Kidney epithelial cell (primary cell): ENCODE measurements around the gene CFAP107. TPM values are rescaled to one million over a fixed set of nuclear protein-coding genes. Genes with fewer than 3 reads are reported as not detected.
"Not testable (repeated sequence)": the region's sequence is repeated elsewhere in the genome, so short reads cannot be mapped to it uniquely, and the experiment has no call there.

ENCODE experiments used
- DNase-seq: peaks from one replicate; pipeline ENCODE4 v3.0.0-alpha.2; 2010; ENCODE audit warnings: low read depth
- H3K27me3 ChIP-seq: 2 replicates; pipeline ENCODE4 v1.6.0; 2011; ENCODE audit warnings: low read length; ENCODE audit not compliant: control insufficient read depth, insufficient read depth
- H3K36me3 ChIP-seq: 2 replicates; pipeline ENCODE4 v1.5.1; 2011; ENCODE audit warnings: low read length; ENCODE audit not compliant: control insufficient read depth, insufficient read depth
- H3K4me3 ChIP-seq: 2 replicates; pipeline ENCODE4 v1.5.1; 2011; ENCODE audit warnings: low read depth, mild to moderate bottlenecking, control low read depth, low read length
- total RNA-seq: library from RNA; depleted of rRNA; stranded (reverse); fragments of >200 nt; gene quantifications from 2 replicates; pipeline ENCODE4 v1.2.3, GENCODE V29; 2015
- TF ChIP-seq, protein P1 (sequence below): IDR thresholded peaks from 2 replicates; pipeline ENCODE4 v1.5.1; 2011; ENCODE audit warnings: mild to moderate bottlenecking, moderate library complexity, low read length, control low read depth, inconsistent platforms; ENCODE audit not compliant: insufficient read depth, poor library complexity, severe bottlenecking

The CFAP107 gene
- total RNA-seq, 1 donor from 2014 or later: not detected

DNA sequence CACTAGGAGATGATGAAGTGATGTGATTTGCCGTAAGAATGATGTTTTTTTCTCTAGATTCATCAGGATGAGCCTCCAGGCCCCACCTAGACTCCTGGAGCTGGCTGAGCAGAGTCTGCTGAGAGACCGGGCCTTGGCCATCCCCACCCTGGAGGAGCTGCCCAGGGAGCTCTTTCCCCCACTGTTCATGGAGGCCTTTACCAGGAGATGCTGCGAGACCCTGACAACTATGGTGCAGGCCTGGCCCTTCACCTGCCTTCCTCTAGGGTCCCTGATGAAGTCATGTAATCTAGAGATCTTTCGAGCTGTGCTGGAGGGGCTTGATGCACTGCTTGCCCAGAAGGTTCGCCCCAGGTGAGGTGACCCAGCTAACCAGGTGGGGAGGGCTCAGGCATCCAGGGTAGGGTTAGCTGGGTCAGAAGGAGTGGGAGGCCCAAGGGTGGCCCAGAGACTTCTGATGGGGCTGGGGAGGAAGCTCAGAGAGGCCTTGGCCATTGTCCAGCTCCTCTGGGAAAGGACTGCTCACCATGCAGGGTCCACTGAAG, 28.9 kb downstream of the CFAP107 start:
- no peaks in the 10 kb centered on the region for H3K36me3 ChIP-seq
- no peak overlapping the region for H3K4me3 ChIP-seq
- DNase-seq: no peak
- TF ChIP-seq, protein P1, sequence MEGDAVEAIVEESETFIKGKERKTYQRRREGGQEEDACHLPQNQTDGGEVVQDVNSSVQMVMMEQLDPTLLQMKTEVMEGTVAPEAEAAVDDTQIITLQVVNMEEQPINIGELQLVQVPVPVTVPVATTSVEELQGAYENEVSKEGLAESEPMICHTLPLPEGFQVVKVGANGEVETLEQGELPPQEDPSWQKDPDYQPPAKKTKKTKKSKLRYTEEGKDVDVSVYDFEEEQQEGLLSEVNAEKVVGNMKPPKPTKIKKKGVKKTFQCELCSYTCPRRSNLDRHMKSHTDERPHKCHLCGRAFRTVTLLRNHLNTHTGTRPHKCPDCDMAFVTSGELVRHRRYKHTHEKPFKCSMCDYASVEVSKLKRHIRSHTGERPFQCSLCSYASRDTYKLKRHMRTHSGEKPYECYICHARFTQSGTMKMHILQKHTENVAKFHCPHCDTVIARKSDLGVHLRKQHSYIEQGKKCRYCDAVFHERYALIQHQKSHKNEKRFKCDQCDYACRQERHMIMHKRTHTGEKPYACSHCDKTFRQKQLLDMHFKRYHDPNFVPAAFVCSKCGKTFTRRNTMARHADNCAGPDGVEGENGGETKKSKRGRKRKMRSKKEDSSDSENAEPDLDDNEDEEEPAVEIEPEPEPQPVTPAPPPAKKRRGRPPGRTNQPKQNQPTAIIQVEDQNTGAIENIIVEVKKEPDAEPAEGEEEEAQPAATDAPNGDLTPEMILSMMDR: no peak
- H3K27me3 ChIP-seq: no peaks in the 10 kb centered on the region

DNA sequence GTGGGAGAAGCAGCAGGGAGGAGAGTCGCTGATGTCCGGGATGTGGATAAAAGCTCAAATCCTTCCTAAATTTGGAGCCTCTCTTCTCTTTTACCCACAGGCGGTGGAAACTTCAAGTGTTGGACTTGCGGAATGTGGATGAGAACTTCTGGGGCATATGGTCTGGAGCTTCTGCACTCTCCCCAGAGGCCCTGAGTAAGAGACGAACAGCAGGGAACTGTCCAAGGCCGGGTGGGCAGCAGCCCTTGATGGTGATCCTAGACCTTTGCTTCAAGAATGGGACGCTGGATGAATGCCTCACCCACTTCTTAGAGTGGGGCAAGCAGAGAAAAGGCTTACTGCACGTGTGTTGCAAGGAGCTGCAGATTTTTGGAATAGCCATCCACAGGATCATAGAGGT, 29.4 kb downstream of the CFAP107 start:
- no peaks in the 10 kb centered on the region for H3K27me3 ChIP-seq
- H3K36me3 ChIP-seq: no peaks in the 10 kb centered on the region
- TF ChIP-seq, protein P1: no peak
- H3K4me3 ChIP-seq: no peak overlapping the region
- no peak for DNase-seq

DNA sequence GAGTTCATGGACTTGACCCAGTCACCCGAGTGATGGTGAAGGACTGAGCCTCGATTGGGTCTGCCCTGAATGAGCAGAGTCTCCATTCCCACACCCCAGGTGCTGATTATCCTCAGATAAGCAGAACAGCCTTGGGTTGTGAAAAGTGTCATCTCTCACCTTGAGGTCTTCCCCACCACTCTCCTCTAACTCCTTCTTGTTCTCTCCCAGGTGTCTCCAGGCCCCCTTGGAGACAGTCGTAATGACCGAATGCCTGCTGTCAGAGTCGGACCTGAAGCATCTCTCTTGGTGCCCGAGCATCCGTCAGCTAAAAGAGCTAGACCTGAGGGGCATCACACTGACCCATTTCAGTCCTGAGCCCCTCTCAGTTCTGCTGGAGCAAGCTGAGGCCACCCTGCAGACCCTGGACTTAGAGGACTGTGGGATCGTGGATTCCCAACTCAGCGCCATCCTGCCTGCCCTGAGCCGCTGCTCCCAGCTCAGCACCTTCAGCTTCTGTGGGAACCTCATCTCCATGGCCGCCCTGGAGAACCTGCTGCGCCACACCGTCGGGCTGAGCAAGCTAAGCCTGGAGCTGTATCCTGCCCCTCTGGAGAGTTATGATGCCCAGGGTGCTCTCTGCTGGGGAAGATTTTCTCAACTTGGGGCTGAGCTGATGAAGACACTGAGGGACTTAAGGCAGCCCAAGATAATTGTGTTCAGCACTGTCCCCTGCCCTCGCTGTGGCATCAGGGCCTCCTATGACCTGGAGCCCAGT, 31.0 kb downstream of the CFAP107 start:
- no peaks in the 10 kb centered on the region for H3K36me3 ChIP-seq
- H3K4me3 ChIP-seq: no peak overlapping the region
- TF ChIP-seq, protein P1: no peak
- no peak for DNase-seq
- no peaks in the 10 kb centered on the region for H3K27me3 ChIP-seq

DNA sequence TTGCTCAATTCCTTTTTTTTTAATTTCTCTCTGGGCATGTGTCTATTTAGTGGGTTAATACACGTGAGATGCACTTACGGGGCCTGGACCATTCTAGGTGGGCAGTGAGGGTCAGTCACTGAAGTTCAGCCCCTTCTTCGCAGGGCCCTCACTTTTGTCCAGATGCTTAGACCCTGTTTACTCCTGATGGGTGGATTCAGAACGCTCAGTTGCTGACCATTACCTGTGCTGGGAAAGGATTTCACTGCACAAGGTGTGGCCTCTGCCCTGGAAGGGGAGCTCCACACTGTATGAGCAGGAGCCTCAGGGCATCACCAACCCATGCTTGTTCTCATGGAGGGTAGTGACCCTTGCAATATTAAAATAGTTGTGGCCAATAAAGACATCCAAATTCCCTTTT, 32.1 kb downstream of the CFAP107 start:
- H3K36me3 ChIP-seq: no peaks in the 10 kb centered on the region
- DNase-seq: no peak
- no peaks in the 10 kb centered on the region for H3K27me3 ChIP-seq
- H3K4me3 ChIP-seq: no peak overlapping the region
- TF ChIP-seq, protein P1: no peak

DNA sequence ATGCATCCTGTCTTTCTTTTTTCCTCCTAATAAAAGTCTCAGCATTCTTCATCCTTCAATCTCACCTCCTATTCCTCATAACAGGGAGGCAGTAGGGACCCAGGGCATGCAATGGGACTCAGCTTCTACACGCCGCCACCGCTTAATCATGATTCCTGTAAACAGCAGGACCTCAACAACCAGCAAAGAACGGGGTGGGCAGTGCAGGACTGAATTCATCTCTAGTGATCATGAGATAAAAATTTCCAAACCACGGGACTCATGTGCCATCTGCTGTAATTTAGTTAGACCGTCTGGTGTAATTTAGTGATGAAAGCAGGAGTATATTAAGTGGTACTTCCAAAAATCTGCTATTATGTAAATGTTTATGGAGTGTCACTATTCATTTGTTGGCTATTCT, 32.9 kb downstream of the CFAP107 start:
- Histone ChIP-seq H3K4me3 (no peak overlapping the region), H3K36me3 (no peaks in the 10 kb centered on the region), H3K27me3 (no peaks in the 10 kb centered on the region)
- TF ChIP-seq, protein P1: no peak
- no peak for DNase-seq

DNA sequence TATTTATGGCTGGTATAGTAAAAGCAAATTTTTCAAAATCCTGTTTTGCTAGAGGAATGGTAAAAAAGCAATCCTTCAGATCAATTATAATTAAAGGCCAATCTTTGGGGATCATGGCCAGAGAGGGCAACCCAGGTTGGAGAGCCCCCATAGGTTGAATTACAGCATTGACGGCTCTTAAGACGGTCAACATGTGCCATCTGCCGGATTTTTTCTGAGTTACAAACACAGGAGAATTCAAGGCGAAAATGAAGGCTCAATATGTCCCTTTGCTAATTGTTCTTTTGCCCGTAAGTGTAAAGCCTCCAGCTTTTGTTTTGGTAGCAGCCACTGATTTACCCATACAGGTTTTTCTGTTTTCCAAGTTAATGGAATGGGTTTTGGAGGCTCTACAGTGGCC, 35.5 kb downstream of the CFAP107 start:
- H3K27me3 ChIP-seq, DNase-seq, H3K4me3 ChIP-seq, H3K36me3 ChIP-seq: not testable (repeated sequence)

DNA sequence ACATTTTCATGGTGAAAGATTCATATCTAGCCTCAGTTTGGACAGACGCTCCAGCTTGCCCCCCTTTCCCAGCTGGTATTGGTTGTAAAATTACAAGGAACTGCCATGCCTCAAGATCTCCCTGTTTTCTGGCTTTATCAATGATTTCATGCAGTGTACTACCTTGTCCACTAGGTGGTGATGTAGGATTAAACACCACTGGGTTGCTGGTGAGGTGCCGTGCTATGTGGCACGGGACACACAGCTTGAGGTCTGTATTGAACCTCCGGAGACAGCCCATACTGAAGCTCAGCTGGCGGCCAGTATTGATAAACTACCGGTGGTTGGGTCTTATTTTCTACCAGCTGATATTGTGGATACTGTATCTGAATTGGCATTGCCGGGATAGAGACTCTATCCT, 37.8 kb downstream of the CFAP107 start:
- H3K4me3 ChIP-seq, DNase-seq, H3K36me3 ChIP-seq, H3K27me3 ChIP-seq: not testable (repeated sequence)

DNA sequence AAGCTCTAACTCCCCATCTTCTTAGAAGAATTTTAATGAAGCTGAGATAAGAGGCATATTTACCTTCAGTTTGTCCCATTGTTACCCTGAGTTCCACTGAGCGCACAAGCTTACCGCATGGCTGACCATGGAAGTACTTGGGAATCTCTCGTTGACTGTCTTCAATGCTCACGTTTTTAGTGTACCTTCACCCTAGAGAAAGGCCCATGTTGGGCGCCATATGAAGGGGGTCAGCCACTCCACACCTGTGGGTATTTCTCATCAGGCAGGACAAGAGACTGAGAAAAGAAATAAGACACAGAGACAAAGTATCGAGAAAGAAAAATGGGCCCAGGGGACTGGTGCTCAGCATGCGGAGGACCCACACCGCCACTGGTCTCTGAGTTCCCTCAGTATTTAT, 38.7 kb downstream of the CFAP107 start:
- H3K27me3 ChIP-seq, H3K4me3 ChIP-seq, H3K36me3 ChIP-seq, DNase-seq: not testable (repeated sequence)

DNA sequence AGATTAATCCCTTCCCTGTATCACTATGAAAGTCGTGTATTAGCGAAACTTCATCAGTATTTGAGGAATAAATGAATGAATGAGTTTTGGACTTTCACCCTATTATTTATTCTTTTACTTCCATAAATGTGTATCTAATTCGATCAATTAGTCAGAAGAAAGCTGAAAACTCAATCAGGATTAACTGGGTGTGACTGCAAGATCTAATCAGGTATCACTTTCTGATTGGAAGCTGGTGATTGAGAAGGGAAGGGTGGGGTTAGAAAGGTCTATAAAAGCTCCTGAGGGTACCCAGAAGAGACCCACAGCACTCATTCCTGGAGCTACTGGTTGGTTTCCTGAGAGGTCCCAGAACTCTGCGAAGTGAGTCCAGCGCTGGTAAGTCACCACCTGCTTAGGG, 45.1 kb downstream of the CFAP107 start, which contains the start of gene PRAMEF1:
PRAMEF1 (plus strand) TSS at position 301 of the 400 bp plus-strand sequence. CDS start 1,831 bp downstream, outside the sequence.
- DNase-seq, H3K36me3 ChIP-seq, H3K27me3 ChIP-seq, H3K4me3 ChIP-seq: not testable (repeated sequence)
